GM18873 (cell line): ENCODE data around the gene COL5A1.

ENCODE experiments used
- ATAC-seq: cut with Tn5 transposase; IDR thresholded peaks from one replicate; pipeline ENCODE4 v1.9.1; 2021; ENCODE audit warnings: mild to moderate bottlenecking, moderate library complexity, moderate number of reproducible peaks; ENCODE audit not compliant: unreplicated experiment, low FRiP score

Gene COL5A1

DNA sequence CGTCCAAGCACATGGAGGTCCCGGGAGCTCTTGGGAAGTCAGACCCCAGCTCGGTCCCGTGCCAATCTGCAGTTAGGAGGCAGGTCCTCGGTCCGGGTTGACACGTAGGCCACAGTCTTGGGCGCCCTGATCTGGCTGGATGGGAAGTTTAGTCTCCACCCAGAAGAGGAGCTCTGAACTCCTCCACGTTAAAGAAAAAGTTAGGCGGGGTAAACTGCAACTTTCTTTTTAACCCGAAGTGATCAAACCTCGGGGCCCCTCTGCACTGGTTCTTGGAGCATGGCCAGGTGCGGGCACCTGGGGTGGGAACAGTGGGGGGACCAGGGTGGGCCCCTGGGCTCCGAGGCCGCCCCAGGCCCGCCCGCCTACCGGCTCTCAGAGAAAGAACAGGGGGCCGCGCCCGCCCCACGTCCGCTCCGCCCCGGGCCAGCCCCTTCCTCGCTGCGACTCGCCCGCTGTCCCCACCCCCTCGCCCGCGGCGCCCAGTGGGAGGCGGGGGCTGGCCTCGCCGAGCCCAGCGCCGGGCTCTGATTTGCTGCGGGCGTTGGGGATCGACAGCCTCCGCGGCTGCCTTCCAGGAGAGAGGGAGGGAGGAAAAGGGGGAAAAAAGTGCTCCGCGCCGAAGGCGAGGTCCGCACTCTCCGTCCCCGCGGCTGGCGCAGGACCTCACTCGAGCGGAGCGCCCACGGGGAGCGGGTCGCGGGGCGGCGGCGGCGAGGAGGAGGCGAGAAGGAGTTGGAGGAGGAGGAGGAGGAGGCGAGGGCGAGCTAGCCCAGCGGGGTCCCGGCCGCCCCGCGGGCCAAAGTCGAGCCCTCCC, at the start of gene COL5A1:
TSS of gene COL5A1 (plus strand) at position 631 of the 817 bp plus-strand sequence. CDS start 385 bp downstream, outside the sequence.
- ATAC-seq, result no peak

DNA sequence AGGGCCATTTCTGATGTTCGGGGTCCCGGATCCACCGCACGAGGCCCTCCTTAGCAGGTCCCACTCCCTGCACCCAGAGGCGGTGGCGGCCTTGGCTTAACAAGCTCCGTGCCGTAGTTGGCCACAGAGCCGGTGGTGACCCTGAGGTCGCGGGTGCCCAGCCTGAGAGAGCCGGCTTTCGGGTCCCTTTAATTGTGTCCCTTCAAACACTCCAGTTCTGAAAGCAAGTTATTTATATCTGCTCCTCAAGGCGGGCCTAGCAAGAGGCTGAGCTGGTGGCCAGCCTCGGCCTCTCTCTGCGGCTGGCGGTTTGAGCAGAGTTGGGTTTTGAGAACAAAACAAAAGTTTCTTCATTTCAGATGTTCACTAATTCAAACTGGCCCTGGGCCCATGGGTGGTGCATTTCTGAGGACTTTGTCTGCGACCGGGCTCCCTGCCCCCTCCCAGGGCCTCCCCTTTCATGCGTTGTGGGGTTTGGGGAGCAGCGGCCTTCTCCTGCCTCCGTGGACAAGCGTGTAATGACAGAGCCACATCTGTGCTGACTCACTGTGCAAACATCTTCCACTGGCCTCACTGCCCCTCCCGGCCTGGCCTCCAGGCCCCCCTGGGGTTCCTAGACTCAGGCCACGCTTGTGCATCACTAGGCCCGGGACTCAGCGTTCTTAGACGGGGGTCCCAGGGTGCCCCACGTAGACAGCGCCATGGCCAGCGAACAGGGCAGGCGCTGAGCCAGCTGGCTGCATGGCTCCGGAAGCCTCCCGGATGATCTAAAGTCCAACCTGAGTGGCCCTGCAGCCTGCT, 49.4 kb upstream of the COL5A1 start:
- no peak for ATAC-seq

DNA sequence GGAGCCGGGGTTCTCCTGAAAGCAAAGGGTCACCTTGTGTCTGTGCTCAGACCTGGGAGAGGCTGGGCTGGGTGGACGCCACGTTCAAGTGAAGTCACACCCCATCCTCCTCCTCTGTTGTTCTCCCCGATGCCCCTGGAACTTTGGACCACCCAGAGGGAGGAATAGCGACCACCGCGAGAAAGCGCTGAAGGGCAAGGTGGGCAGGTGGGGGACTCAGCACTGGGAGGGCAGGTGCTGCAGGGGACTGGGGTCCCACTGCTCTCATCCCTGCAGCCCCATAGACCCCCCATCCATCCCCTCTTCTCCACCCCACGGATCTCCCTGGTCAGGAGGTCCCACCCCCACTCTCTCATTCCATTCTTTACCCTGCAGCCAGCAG, 48.8 kb upstream of the COL5A1 start:
- ATAC-seq, result no peak

DNA sequence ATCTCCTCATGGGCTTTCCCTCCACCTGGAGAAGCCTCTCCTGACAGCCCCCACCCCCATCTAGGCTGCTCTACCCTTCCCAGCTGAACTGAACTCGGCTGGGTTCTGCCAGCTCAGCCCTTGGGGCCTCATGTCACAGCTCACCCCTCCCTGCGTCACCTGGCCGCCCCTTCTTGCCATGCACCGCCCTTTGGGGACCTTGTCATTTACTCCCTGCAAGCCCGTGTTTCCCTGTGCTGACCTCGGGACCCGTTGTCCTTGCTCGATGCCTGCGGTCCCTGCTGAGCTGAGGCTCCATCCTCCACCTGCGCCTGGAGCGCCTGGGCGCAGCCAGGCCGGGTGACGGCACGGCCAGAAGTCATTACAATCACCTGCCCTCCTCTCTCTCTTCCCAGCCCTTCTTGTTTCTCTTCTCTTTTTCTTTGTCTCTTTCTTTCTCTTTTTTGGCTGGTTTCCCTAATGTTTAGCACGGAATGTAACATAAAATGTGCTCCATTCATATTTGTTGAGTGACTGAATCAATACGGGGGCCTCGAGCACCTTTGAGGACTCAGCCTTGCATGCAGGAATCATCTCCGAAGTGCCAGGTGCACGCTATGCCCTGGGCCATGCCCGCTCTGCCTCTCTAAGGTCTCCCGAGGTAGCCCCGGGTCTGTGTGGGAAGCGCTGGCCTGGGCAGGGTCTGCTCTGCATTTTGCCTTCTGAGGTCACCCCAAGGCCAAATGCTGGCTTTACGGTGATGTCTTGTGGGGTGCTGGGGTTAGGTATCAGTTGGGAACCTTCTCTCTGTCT, 48.1 kb upstream of the COL5A1 start:
- ATAC-seq, result no peak

DNA sequence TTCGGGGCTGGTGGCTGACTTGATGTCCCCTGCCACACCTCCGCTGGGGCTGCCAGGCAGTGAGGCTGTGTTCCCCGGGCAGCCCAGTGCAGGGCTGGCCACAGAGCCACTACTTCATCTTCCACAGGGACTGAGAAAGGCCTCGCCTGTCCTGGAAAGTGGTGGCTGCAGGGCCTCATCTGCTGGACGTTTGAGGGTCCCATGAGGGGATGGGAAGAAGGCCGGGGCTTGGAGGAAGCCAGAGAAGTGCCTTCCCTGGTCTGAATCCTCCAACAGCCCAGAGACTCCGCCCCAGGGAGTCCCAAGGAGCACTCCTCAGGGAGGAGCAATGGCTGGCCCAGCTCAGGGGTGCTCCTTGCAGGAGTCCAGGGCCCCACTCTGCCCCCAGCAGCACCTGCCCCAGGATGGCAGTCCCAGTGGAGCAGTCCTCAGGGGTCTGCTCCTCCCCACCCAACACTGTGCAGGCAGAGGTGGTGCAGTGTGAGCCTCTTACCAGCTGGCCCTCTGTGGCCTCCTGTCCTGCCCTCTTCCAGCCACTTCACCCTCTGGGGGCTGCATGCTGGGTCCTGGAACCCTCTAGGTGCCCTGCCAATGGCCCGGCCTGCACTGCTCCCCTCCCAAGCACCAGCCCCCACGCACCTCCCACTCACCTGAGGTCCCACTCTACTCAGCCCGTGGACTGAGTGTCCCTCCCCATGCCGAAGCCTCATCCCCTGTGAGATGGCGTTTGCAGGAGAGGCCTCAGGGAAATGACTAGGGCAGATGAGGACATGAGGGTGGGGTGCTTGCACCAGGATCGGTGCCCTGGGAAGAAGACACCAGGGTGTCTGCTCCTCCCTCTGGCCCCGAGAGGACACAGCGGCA, 47.3 kb upstream of the COL5A1 start:
- no peak for ATAC-seq

DNA sequence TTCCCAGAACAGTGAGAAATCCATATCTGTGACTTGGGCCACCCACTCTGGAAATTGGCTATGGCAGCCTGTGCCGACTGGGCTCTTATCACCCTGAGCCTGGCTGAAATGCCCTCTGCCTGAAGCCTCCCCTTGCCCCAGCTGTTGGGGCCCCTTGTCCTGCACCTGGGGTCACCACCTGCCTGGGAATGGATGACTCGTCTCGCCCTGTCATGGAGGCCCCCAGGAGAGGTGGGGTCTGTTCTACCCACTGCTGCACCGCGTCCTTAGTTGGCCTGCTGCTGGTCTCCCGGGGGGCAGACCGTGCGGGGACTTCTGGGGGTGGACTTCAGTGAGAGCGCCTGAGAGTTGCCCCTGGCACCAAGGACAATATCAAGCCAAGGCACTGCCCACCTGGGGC, 46.6 kb upstream of the COL5A1 start:
- ATAC-seq, result no peak

DNA sequence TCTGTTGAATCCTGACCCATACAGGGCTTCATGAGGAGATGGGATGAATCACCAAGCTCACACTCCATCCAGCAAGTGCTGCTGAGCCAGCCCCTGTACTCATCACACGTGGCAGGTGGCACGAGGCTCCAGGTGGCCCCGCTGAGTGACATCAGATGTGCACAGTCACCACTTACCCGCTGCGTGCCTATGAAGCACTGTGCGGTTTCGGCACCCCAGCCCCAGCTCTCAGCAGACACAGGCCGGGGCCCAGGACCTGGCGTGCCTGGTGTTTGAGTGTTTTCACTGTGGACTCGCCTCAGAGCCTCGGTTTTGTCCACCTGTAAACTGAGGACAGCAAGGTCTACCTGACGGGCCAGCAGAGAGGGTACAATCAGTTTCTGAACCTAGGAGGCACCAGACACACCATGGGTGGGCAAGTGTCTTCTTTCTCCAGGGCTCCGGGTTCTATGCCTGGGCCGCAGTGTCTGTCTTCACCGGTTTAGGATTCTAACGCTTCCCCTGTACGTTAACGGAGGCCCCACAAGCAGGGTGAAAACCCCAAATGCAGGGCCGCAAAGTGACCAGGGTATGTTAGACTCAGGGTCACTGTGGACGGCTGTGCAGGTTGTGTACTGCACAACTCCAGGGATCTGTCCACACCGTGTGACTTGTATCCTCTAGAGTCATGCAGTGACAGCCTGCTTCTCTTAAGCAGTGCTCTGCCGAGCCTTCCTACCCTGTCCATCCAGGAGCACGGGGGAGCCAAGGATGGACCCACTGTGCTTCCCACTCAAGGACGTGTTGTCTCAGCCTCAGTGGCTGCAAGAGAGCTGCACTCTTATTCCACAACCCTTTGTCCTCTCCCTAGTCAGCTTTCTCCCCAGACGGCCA, 44.3 kb upstream of the COL5A1 start:
- ATAC-seq, result no peak

DNA sequence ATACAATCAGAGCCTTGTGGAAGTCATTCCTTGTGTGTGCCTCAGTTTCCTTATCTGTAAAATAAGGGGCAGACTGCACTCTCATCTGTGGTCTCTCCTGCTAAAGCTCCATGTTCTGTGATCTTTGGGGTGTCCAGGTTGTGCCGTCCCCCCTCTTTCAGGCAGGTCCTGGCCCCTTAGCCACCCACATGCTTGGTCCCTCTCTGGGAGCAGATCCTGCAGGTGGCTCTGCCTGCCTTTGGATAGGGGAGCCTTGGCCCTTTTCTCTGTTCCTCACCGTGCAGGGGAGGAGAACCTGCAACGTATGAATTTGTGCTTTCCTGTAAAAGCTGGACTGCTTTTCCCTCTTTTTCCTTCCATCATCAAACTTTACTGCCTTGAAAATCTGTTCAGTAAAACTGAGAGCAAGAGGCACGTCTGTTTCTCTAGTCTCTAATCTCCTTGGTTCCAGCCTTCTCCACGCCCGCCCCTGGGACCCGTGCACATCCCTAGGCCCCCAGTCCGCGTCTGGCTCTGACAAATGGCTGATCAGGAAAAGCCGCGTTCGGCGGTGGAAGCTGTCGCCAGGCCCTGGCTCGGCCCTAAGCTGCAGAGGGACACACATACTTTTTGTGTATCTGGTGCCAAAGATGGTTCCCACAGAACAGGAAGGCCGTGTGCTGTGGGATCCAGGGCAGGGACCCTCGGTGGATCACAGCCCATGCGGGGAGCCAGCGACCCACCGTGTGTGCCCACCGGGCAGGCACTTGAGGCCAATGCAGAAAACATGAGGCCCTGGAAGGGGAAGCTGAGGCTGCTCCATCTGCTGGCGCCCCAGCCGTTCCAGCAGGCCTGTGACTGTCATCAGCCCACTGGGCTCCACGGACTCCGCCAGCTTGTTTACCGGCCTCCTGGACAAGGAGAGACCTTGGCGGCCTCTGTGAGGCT, 43.4 kb upstream of the COL5A1 start:
- ATAC-seq, result no peak

DNA sequence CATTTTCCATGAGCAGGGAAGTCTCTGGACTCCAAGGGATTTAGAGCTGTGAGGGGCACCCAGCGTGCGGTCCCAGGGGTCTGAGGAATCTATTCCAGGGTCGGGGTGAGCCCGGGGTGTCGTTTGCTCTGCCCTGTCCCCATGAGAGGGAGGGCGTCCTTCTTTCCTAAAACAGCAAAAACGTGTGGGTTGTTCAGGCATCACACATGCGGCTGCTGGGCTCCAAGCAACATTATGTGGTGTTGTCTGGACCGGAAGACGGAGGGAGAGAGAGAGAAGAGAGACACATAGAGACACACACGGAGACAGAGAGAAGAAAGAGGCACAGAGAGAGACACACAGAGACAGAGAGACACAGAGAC, 42.7 kb upstream of the COL5A1 start:
- ATAC-seq, result no peak

DNA sequence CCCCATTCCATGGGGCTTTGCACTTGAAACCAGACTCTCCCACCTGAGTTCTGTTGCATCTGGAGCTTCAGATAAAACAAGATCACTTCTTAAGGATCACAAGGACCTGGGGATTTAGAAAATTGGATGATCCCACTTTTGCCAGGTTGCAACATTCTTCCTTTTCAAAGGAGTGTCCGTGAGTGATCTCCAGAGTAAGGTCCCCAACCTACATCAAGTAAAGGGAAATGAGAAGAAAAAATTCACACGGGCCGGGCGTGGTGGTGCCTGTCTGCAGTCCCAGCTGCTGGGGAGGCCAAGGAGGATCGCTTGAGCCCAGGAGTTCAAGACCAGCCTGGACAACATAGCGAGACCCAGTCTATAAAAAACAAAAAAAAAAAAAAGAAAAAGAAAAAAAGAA, 41.2 kb upstream of the COL5A1 start:
- no peak for ATAC-seq

DNA sequence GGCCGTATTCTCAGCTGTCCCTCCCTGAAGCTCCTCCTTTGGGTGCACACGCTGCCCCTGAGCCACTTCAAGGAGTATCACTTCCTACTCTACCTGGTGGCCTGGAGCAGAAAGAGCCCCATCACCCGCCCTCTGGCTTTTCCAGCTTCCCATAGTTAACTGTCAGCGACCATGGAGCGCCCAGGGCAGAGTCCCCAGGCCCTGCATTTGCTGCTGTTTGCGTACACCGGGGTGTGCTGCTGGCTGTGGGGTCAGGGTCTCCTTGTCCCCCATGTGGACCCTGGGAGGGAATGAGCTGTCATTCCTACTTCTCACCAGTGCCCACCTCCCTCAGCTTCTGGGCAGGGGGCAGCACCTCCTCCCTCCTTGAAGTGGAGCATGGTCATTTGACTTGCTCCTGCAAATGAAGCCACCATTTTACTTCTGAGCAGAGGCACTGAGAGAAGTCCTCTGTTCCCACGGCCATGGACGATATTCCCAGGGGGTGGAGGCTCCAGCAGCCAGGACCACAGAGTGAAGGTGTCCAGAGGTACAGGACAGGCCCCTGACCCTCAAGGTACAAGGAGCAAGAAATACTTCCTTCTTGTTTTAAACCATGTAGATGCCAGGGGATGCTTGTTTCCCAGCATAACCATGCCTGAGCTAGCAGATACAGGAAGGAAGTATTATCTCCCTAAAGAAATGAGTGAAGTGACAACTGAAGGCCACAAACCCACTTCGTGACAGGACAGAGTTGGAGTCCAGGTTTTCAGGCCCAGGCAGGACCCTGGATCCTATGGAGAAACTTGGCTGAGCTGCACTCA, 40.6 kb upstream of the COL5A1 start:
- no peak for ATAC-seq

DNA sequence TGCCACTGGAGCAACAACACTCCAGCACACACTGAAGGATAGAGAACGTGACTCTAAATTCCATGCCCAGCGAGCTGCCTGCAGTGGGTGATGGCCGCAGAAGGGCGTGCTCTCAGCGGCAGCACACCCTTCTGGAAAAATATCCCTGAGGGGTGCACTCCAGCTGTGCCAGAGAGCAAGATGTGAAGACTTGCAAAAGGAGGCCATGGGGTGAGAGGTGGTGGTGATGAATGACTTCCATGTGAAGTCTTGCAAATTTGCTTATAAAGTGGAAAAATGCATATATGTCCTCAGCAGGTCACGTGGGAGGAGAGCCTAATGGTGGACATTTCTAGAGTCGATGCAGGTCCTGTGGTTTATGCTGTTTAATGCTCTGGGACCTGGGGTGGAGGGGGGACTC, 39.8 kb upstream of the COL5A1 start:
- no peak for ATAC-seq

DNA sequence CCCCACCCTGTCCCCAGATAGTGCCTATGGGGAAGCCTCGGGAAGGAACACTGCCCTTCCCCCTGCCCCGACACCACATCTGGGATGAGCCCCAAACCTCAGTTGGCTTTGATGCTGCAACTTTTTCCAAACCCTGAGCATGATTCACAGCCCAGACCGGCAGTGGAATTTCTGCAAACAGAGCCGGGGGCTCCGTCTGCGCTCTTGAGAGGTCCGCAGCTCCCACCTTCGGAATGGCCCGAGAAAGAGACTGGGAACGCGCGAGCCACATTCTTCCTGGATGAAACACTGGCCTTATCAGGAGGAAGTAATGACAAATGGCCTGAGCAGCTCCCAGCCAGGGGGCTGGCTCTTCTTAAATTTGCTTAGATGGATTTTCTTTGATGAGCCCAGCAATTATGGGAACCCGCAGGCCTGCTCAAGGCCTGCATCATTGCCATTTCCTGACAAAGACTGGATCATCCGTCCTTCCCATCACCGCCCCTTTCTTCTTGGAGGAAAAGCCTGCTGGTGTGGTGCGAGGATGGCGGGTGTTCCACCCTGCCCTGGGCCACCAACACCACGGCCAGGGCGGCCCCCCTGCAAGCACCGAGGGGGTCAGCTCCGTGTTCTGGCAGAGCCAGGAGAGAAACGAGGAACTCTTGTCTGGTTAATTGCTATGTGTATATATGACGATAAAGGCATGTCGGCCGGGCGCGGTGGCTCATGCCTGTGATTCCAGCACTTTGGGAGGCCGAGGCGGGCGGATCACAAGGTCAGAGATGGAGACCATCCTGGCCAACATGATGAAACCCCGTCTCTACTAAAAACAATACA, 38.8 kb upstream of the COL5A1 start:
- no peak for ATAC-seq

DNA sequence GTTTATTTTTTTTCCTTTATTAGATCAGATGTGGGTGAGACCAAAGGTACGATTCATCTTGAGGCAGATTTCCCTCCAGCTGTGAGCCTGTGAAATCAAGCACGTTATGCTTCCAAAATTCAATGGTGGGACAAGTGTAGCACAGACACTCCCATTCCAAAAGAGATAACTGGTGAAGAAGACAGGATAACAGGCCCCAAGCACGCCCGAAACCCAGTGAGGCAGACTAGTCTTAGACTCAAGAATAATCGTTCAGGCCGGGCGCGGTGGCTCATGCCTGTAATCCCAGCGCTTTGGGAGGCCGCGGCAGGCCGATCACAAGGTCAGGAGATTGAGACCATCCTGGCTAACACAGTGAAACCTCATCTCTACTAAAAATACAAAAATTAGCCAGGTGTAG, 36.8 kb upstream of the COL5A1 start:
- ATAC-seq, result no peak

DNA sequence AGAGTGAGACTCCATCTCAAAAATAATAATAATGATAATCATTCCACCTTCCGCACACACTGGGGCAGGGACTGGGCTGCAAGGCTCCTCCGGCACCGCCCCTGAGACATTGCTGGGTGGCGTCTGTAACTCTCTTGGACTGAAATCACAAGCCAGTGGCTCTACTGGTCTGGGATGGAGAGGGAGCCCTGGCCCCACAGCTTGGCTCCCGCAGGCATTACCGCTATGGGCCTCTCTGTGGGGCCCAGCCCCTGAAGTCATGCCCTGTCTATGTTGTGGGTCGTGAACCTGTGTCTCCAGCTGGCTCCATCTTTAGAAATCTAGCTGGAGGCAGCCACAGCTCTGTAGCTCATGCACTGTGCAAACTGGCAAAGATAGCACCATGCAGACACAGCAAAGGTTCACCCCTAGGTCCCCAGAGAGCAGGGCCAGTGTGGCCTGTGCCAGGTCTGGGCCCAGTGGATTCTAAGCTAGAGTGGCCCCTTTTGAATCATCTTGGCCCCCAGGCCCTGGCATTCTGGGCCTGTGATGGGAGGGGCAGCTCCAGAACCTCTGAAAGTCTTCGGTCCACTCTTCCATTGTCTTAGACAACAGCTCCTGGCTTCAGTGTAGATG, 36.1 kb upstream of the COL5A1 start:
- no peak for ATAC-seq

DNA sequence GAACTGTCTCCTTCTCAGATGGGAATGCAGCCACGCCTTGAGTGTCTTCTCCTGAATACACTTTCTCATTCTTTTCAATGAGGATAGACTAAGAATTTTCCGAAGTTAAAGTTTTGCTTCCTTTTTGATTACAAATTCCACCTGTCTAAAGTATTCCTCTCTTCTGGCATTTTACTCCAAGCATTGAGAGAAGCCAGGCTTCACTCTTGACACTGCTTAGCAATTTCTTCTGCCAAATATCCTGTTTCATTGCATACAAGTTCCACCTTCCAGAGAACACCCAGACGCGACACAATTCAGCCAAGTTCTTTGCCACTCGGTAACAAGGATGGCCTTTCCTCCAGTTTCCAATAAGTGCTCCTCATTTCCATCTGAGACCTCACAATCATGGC, 35.6 kb upstream of the COL5A1 start:
- ATAC-seq, result no peak
